GM19372 (cell line): ENCODE measurements around the gene ZNF385B.

Experiments used
- ATAC-seq: cut with Tn5 transposase; IDR thresholded peaks from one replicate; pipeline ENCODE4 v1.9.1; 2021; ENCODE audit warnings: mild to moderate bottlenecking, low read depth, moderate library complexity; ENCODE audit not compliant: unreplicated experiment

Gene ZNF385B

GRCh38 chr2:179758636-179759035 is 102.8 kb downstream of the ZNF385B start:
- ATAC-seq, result no peak

- no peak for ATAC-seq
Measured at GRCh38 chr2:179751163-179751809, 110.1 kb downstream of the ZNF385B start.

- no peak for ATAC-seq
Measured at GRCh38 chr2:179749210-179749609, 112.2 kb downstream of the ZNF385B start.

- ATAC-seq, result no peak
Measured at GRCh38 chr2:179746981-179747380, 114.4 kb downstream of the ZNF385B start.

- no peak for ATAC-seq
Measured at GRCh38 chr2:179745635-179746256, 115.7 kb downstream of the ZNF385B start.

GRCh38 chr2:179744401-179744800 is 117.0 kb downstream of the ZNF385B start:
- no peak for ATAC-seq

GRCh38 chr2:179741317-179741716 is 120.1 kb downstream of the ZNF385B start:
- no peak for ATAC-seq

- ATAC-seq, result no peak
Measured at GRCh38 chr2:179729966-179730365, 131.4 kb downstream of the ZNF385B start.

GRCh38 chr2:179726461-179727180 is 134.8 kb downstream of the ZNF385B start:
- no peak for ATAC-seq

GRCh38 chr2:179724403-179724802 is 137.0 kb downstream of the ZNF385B start:
- no peak for ATAC-seq

GRCh38 chr2:179720173-179720772 is 141.1 kb downstream of the ZNF385B start:
- ATAC-seq, result no peak

- ATAC-seq, result no peak
Measured at GRCh38 chr2:179715871-179716270, 145.5 kb downstream of the ZNF385B start.

GRCh38 chr2:179715196-179715595 is 146.2 kb downstream of the ZNF385B start:
- ATAC-seq, result no peak

GRCh38 chr2:179712825-179713224 is 148.6 kb downstream of the ZNF385B start:
- ATAC-seq, result no peak

- ATAC-seq, result no peak
Measured at GRCh38 chr2:179711375-179711774, 150.0 kb downstream of the ZNF385B start.

- no peak for ATAC-seq
Measured at GRCh38 chr2:179703702-179704101, 157.7 kb downstream of the ZNF385B start.

GRCh38 chr2:179702912-179703311 is 158.5 kb downstream of the ZNF385B start:
- no peak for ATAC-seq

- ATAC-seq, result no peak
Measured at GRCh38 chr2:179701524-179702110, 159.8 kb downstream of the ZNF385B start.

GRCh38 chr2:179695486-179695885 is 165.9 kb downstream of the ZNF385B start:
- no peak for ATAC-seq

- ATAC-seq, result no peak
Measured at GRCh38 chr2:179694963-179695362, 166.4 kb downstream of the ZNF385B start.

- no peak for ATAC-seq
Measured at GRCh38 chr2:179692610-179693009, 168.8 kb downstream of the ZNF385B start.
